ENCODE measurements around the gene PRKAG1. TPM values are rescaled to one million over a fixed set of nuclear protein-coding genes. Genes with fewer than 3 reads are reported as not detected.

The PRKAG1 gene
- total and polyA plus RNA-seq, 7 donors, result 48.6 to 71.3 (median 61.3) TPM

DNA sequence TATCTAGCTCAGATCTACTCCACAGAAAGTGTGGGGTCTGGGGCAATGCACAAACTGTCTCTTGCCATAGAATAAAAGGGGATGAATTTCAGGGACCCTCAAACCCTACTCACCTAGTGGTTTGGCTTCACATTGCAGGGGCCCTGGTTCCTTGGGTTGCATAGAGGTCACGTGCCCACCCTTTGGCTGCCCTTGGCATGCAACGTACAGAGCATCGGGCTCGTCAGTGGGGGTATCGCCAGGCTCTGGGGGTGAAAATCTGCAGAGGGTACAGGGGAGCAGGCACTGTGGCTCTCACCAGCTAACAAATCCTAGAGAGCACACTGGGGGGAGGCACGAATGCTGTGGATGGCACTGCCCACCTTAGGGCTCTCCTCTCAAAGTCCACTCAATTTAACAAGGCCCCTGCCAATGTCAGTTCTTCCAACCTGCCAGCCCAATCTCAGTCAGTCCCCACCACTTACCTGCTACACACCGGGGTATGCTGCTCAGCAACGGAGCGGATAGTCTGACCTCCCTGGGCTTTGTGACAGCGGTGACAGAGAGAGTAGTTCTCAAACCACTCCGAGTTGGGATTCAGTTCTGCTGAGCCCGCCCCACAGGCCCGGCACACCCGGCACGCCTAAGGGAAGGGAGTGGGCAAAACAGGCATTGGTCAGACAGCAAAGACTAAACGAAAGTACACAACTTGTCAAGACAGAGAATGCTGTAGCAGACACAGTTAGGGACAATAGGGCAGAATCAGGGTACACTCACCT, 34.1 kb upstream of the PRKAG1 start:
- peaks cover 45 to 76% (median 72%) of the 10 kb centered on the region in 4 donors for H3K36me3 ChIP-seq
- intact Hi-C loops (cut with DNase I), result no loop called here
- no peak for TF ChIP-seq POLR2AphosphoS5 (IDR thresholded peaks at IDR 0.05)
- TF ChIP-seq, protein P1, sequence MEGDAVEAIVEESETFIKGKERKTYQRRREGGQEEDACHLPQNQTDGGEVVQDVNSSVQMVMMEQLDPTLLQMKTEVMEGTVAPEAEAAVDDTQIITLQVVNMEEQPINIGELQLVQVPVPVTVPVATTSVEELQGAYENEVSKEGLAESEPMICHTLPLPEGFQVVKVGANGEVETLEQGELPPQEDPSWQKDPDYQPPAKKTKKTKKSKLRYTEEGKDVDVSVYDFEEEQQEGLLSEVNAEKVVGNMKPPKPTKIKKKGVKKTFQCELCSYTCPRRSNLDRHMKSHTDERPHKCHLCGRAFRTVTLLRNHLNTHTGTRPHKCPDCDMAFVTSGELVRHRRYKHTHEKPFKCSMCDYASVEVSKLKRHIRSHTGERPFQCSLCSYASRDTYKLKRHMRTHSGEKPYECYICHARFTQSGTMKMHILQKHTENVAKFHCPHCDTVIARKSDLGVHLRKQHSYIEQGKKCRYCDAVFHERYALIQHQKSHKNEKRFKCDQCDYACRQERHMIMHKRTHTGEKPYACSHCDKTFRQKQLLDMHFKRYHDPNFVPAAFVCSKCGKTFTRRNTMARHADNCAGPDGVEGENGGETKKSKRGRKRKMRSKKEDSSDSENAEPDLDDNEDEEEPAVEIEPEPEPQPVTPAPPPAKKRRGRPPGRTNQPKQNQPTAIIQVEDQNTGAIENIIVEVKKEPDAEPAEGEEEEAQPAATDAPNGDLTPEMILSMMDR (IDR thresholded peaks at IDR 0.05), result no peak
- TF ChIP-seq POLR2A (IDR thresholded peaks at IDR 0.05), result no peak
- no peak for TF ChIP-seq EP300 (IDR thresholded peaks at IDR 0.05)

GRCh38 chr12:49051777-49052438, 33.3 kb upstream of the PRKAG1 start:
- intact Hi-C loops (cut with DNase I), result no loop called here
- WGBS, 2 donors, result 92 to 93% methylated on average over 20 of the region's 20 CpGs

More for the DNA sequence above, 34.1 kb upstream of the PRKAG1 start:
- H3K27me3 ChIP-seq, result no peaks in the 10 kb centered on the region
- DNase-seq, result no peak
- 85 to 91% methylated on average over 16 of the region's 16 CpGs for WGBS, 2 donors
- H3K4me3 ChIP-seq, result no peak overlapping the region
- peaks cover 0 to 41% (median 31%) of the 10 kb centered on the region in 4 donors for H3K4me1 ChIP-seq
- no peak overlapping the region for H3K27ac ChIP-seq
- no peaks in the 10 kb centered on the region for H3K9me3 ChIP-seq

GRCh38 chr12:49051373-49051764, 32.8 kb upstream of the PRKAG1 start:
- no peaks in the 10 kb centered on the region for H3K27me3 ChIP-seq
- H3K4me3 ChIP-seq, result no peak overlapping the region
- WGBS, 2 donors, result 91 to 96% methylated on average over 18 of the region's 18 CpGs
- TF ChIP-seq POLR2A (IDR thresholded peaks at IDR 0.05) (no peak), POLR2AphosphoS5 (IDR thresholded peaks at IDR 0.05) (no peak), EP300 (IDR thresholded peaks at IDR 0.05) (no peak)
- TF ChIP-seq, protein P1 (IDR thresholded peaks at IDR 0.05), result no peak
- intact Hi-C loops (cut with DNase I), result no loop called here
- DNase-seq, result no peak
- no peaks in the 10 kb centered on the region for H3K9me3 ChIP-seq
- no peak overlapping the region for H3K27ac ChIP-seq
- H3K4me1 ChIP-seq, result peaks cover 0 to 28% (median 19%) of the 10 kb centered on the region in 4 donors
- peaks cover 57 to 89% (median 83%) of the 10 kb centered on the region in 4 donors for H3K36me3 ChIP-seq

More at GRCh38 chr12:49051777-49052438, 33.3 kb upstream of the PRKAG1 start:
- no peak for DNase-seq
- peaks cover 52 to 83% (median 78%) of the 10 kb centered on the region in 4 donors for H3K36me3 ChIP-seq
- TF ChIP-seq POLR2AphosphoS5 (IDR thresholded peaks at IDR 0.05) (no peak), EP300 (IDR thresholded peaks at IDR 0.05) (no peak), POLR2A (IDR thresholded peaks at IDR 0.05) (no peak)
- TF ChIP-seq, protein P1 (IDR thresholded peaks at IDR 0.05), result no peak
- H3K4me3 ChIP-seq, result no peak overlapping the region
- no peak overlapping the region for H3K27ac ChIP-seq
- H3K4me1 ChIP-seq, result peaks cover 0 to 33% (median 24%) of the 10 kb centered on the region in 4 donors
- H3K27me3 ChIP-seq, result no peaks in the 10 kb centered on the region
- H3K9me3 ChIP-seq, result no peaks in the 10 kb centered on the region

DNA sequence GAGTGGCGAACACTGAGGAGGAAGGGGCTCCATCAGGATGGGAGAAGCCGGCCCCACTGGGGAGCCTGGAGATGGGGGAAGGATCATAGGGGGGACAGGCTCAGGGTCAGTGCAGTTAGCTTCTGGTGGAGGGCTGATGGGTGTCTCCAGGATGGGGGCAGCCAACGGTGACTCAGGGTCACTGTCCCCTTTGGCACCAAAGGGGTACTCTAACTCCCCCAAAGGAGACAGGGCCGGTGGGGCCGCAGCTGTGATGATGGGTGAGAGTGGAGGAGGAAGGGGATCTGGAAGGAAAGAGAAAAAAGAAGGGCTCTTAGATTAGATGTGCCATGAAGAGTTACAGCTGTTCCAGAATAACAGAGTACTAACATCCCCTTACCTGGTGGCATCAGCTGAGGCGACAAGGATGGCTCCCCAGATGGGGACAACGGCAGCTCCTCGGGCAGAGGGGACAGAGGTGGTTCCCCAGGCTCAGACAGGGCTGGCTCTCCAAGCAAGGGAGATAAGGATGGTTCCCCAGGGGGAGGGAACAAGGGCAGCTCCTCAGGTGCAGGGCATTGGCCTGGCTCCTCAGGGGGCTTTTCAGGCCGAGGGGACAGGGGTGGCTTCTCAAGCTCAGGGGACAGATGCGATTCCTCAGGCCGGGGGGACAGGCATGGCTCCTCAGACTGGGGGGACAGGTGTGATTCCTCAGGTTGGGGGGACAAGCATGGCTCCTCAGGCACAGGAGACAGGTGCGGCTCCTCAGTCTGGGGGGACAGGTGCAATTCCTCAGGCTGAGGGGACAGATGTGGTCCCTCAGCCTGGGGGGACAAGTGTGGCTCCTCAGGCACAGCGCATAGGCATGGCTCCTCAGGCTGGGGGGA, 32.2 kb upstream of the PRKAG1 start:
- Histone ChIP-seq H3K27me3 (no peaks in the 10 kb centered on the region), H3K36me3 (peaks cover 64 to 95% (median 89%) of the 10 kb centered on the region in 4 donors), H3K4me3 (no peak overlapping the region), H3K27ac (no peak overlapping the region), H3K9me3 (no peaks in the 10 kb centered on the region), H3K4me1 (peaks cover 0 to 22% (median 12%) of the 10 kb centered on the region in 4 donors)
- DNase-seq, result no peak
- TF ChIP-seq POLR2AphosphoS5 (IDR thresholded peaks at IDR 0.05) (no peak), EP300 (IDR thresholded peaks at IDR 0.05) (no peak), POLR2A (IDR thresholded peaks at IDR 0.05) (no peak)
- TF ChIP-seq, protein P1 (IDR thresholded peaks at IDR 0.05), result no peak
- intact Hi-C loops (cut with DNase I), result no loop called here
- WGBS, 2 donors, result 91 to 96% methylated on average over 13 of the region's 13 CpGs
